ENCODE results near the gene PHF21A.
"Not testable (repeated sequence)": the region's sequence is repeated elsewhere in the genome, so short reads cannot be mapped to it uniquely, and the experiment has no call there.

The PHF21A gene

DNA sequence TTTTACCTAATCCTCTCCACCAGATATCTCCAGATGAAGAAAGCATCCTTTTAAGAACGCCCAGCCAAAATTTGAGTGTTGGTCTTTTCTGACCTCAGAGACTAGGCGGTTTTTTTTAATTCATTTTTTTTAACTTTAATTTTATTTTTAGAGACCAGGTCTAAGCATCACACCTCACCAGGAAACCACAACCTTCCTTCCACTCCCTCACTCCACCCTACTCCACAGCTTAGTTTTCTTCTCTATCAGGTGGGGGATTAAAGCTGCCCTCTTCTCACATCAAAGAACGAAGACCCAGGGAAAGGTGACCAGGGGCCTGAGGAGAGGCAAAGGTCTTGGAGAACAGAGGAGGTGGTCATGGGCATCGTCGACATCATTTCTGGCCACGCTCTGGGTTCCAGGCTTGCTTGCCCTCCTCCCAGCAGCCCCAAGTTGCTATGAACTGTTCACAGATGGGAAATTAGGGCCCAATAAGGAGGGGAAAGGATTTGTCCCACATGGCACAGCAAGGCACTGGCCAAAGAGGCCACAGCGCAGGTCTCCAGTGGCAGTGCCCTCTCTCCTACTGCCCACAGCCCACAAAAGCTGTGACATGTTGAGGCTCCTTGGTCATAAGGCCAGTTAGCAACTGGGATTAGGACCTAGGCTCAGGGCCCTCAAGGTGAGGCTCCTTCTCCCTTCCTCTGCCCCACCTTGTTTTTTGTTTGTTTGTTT lies 202.1 kb downstream of the PHF21A start:
- DNase-seq, result no peak

DNA sequence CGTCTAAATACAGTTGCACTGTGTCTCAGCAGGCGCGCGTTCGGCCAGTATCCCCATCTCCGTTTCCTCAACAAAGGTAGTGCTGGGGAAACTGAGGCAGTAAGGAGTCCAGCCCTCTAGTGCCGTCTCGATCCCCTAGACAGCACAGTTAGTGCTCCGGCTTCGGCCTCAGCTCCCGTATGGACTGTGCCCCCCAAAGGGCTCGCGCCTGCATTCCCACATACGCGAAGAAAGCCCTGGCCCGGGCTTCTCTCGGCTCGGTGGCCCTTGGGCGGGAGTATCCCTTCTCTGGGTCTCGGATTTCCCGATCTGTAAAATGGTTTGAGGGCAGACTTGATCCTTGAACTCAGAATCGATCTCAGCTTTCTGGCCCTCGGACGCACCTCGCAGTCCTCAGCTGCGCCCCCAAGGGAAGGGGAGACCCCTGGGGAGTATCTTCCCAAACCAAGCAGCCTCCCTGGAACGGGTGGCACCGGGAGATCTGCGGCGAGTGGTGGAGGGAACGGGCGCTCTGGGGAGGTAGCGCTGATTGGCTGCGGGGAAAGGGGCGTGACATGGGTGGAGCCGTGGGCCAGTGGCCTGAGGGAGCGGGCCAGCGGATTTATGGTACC lies 202.8 kb downstream of the PHF21A start:
- peak; percentile 65 for DNase-seq

DNA sequence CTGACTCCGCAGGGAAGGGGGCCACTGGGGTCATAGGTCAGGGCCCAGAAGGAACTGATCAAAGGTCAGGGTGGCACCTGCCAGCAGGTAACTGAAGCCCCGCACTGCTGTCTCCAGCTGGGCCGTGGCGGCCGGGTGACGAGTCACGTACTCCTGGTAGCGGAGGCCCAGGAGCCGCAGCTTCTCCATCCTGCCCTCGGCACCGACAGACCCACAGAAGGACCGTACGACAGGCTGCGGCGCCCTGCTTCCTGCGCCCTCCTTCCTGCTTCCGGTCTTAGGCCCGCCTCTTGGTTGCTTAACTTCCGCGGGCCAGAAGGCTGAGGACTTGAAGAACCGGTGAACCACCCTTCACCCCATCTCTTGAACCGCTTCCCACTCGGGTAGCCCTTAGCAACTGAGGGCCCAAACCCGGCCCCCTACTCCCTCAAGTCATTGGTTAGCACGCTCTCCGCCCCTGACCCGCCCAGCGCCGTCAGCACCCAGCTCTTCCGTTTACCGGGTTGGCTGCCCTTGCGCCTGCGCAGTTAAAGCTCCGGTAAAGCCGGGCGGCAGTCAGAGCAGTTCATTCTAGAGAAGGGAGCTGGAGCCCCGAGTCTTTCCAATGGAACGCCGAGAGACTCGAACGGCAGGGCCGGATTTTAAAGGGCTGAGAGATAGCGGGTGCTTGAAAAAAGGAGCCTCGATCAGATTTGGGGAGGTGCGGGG lies 203.5 kb downstream of the PHF21A start, which contains the start of gene PEX16:
PEX16 (minus strand) TSS at position 255 of the 708 bp plus-strand sequence; CDS start at position 189, 66 bp downstream.
- peak; percentile 98 for DNase-seq

DNA sequence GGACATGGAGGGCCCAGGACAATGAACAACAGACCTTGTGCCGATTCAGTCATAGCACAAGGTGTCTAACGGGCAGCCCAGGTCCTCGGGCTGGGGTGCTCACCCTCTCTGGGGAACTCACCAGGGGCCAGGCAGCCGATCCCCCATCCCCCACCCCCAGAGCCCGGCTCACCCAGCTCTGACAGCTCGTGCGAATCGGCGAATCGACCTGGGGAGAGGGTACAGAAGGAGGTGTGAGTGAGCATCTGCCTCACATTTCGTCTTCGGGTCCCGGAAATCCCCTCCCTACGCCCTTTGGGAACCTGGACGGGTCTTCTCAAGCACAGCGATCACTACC lies 204.0 kb downstream of the PHF21A start:
- no peak for DNase-seq

DNA sequence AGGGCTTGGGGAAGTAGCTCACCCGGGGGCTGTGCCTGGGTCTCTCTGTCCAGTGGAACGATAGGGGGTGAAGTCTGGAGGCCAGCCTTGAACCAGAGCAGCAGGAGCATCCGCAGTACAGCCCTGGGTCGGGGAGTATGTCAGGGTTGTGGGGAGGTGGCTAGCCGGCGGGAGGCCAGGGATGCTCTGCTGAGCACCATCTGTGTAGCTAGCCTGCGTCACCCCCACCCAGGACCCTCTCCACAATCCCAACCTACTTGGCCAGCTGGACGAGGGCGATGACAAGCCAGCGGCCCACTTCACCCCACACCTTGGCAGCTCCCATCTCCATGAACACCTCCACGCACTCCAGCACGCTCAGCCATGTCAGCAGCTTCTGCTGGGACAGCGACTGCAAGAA lies 205.8 kb downstream of the PHF21A start:
- no peak for DNase-seq

DNA sequence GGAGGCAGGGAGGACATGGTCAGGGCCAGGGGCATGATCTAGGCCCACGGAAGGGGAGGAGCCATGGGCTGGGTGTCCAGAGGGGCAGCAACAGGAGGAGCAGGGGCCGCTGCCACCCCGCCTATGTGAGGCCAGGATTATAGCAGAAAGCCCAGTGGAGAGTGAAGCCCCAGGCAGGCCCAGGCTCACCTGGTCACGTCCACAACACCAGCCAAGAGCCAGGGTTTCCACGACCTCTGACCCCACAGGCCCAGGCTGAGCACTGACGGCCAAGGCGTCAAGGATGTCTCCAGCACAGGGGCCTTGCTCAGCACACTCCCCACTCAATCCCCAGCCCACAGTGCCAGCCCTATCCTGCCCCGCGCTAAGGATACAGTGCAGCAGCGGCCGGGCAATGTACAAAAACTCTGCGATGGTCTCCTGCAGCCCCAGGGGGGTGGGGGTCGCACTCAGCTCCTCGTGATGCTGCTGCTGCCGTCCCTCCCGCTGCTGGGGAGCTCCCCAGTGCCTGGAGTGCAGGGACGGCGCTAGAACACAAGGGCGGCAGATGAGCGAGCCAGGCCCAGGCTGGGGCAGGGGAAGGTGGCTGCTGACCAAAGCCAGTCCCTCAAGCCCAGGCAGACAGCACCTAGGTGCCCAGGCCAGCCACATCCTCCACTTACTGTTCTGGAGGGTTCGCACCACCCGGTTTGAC lies 207.2 kb downstream of the PHF21A start:
- no peak for DNase-seq

DNA sequence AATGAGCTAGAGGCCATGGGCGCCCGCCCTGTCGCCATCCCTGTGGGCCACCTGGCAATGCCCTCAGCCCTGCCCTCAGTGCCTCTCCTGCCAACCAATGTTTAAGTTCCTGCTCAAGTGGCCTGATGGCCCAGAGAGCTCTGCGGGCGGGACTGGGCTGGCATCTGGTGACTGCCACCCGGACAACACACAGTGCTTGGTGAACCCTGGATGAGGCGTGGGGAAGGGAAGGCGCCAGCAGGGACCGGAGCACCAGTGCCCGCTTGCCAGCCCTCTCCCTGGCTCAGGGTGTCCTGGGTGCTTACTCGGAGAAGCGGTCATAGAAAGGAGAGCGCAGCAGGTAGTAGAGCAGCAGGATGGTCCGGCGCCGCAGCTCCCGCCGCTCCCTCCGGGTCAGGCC lies 207.7 kb downstream of the PHF21A start:
- DNase-seq, result no peak

DNA sequence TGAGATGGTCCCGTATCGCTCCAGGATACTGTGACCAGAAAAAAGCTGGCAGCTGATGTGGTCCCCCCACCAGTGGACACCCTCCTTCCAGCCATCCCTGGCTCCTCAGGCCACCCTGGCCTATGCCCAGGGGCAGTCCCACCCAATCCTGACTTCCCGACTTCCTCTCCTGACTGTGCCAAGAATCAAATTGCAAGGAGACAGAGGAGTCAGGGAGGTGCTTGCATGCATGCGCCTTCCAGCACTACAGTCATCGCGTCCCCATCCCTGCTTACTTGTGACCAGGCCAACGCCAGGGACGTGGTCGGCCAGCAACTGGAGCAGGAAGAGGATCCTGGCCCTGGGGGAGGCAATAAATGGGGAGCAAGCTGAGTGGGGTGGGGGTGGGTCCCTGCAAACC lies 210.6 kb downstream of the PHF21A start:
- no peak for DNase-seq

DNA sequence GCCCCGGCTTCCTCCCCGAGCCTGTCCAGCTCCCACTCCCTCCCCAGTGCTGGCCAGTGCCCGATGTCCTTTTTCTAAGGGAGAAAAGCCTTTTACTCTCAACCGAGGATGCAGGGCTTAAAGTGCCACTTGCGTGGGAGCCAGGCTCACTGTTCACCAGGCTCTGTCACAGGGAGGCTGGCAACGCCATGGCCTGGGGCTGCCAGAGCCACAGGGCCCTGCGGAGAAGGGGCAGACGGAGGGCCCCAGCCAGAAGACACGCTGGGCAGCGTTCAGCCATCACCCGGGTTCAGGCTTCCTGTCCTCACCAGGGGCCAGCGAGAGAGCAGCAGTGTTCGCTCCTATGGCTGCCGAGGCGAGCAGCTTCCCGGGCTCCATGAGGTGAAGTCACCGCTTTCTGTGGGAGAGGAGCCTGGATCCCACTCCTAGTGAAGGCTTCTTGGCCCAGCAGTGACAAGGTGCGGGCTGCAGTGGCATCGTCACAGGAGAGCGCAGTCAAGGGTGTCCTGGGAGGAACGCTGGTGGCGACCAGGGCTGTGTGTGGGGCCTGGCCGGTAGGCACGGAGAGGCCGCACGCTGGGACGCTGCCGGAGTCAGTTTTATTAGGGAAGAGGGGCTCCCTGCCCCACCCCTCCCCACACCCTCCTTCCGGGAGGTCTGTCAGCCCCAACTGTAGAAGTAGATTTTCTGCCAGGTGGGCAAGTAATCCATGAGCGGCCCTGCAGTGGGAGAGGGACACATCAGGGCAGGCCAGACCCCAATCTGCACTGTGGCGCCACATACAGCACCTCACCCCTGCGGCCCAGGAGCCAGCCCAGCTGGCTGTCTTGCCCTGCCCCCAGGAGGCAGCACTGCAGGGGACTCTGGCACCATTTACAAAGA lies 211.4 kb downstream of the PHF21A start:
- DNase-seq, result no peak

DNA sequence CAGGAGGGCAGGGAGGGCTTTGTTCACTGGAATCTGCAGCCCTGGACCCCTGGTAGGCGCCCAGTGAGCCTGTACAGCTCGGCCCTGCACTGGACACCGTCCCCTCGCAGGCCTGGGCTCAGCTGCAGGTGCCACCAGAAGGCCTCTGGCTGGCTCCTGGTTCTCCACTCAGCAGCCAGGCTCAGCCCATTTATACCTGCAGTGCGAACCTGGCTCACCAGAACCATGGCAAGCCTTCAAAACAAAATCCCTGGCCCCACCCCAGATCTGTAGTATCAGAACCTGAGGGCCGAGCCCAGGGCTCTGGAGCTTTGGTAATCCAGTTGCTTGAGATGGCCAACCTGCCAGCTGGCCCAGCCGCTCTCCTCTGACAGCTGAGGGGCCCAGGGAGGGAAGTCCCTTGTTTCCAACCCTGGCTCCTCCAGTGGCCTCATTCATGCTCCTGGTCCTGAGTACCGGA lies 213.3 kb downstream of the PHF21A start:
- no peak for DNase-seq

DNA sequence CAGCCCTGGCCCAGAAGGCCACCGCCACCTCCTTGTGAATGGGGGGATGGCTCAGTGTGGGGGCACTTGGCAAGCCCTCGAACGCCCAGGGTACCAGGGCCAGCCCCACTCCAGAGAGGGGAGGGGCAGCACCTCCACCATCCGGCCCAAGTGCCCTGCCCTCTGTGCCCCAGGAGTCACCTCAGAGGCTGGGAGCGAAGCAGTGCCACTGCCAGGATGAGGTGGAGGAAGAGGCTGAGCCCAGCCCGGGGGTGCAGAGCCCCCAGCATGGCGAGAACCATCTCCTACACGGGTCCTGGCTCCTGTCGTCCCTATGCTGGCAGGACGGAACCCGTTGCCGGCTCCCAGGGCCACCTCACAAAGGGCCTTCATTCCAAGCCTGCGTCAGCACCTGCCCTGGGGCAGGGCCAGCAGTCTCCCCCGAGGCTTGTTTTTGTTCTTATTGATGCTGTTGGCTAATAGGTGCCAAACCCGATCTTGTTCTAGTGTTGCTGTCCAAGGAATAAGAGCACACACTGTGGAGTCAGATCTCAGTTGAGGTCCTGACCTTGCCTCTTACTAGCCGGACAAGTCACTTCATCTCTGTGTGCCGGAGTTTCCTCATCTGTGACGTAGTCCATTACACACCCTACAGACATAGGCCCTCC lies 214.2 kb downstream of the PHF21A start, which contains the start of gene FREY1:
FREY1 (minus strand) TSS at position 307 of the 647 bp plus-strand sequence; CDS start at position 281, 26 bp downstream.
- DNase-seq, result no peak

DNA sequence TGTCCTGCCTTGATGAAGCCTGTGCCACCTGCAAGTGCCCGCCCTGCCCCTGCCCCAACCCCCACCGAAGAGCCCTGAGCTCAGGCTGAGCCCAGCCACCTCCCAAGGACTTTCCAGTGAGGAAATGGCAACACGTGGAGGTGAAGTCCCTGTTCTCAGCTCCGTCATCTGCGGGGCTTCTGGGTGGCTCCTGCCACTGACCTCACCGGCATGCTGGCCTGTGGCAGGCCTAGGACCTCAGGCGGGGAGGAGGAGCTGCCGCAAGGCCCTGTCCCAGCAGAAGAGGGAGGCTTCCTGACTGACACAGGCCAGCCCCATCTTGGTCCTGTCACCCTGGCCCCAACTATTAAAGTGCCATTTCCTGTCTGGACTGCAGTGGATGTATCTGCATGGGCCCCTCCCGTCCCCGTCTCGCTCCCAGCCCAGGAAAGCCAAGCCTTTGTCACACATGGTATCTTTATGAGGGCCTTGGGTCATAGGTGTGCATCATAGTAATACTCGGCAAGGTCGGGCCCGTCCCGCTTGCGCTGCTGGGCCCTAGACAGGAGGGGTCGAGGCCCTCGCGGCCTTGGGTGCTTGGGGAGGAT lies 215.1 kb downstream of the PHF21A start:
- DNase-seq, result no peak

DNA sequence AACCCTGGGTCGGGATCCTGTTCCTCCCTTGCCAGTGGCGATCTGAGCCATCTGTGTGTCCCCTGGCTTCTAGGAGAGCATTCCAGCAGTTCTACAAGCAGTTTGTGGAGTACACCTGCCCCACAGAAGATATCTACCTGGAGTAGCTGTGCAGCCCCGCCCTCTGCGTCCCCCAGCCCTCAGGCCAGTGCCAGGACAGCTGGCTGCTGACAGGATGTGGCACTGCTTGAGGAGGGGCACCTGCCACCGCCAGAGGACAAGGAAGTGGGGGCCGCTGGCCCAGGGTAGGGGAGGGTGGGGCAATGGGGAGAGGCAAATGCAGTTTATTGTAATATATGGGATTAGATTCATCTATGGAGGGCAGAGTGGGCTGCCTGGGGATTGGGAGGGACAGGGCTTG lies 215.7 kb downstream of the PHF21A start:
- DNase-seq, result not testable (repeated sequence)

DNA sequence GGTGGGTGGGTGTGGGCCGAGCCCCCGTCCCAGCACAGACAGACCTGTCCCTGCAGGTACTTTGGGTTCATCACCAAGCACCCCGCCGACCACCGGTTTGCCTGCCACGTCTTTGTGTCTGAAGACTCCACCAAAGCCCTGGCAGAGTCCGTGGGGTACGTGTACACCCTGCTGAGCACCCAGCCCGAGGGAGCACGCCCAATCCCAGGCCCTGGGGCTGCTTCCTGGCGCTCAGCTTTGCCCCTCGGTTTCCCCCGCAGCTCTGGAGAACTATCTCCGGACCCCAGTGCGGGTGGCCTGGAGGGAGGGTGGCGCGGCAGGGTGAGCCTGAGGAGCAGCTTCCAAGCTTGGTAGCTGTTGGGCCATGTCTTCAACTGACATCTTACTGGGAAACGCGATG lies 216.2 kb downstream of the PHF21A start:
- no peak for DNase-seq

DNA sequence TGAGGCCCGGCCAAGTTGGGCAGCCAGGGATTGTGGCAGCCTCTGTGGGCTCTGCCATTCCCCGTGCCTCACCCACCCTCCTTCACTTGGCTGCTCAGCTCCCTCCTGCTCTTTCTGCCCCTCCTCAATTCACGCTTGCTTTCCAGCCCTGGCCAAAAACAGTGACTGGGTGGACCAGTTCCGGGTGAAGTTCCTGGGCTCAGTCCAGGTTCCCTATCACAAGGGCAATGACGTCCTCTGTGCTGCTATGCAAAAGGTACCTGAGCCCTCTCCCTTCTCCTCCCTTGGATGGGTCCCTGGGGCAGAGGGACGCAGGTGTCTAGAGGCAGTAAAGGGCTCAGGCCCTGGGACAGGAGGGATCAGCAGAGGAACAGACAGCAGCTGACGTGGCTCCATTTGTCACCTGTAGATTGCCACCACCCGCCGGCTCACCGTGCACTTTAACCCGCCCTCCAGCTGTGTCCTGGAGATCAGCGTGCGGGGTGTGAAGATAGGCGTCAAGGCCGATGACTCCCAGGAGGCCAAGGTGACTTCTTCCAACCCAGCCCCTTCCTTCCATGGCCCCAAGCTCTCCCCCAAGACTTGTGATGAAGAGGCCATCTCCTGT lies 216.8 kb downstream of the PHF21A start:
- DNase-seq, result no peak

DNA sequence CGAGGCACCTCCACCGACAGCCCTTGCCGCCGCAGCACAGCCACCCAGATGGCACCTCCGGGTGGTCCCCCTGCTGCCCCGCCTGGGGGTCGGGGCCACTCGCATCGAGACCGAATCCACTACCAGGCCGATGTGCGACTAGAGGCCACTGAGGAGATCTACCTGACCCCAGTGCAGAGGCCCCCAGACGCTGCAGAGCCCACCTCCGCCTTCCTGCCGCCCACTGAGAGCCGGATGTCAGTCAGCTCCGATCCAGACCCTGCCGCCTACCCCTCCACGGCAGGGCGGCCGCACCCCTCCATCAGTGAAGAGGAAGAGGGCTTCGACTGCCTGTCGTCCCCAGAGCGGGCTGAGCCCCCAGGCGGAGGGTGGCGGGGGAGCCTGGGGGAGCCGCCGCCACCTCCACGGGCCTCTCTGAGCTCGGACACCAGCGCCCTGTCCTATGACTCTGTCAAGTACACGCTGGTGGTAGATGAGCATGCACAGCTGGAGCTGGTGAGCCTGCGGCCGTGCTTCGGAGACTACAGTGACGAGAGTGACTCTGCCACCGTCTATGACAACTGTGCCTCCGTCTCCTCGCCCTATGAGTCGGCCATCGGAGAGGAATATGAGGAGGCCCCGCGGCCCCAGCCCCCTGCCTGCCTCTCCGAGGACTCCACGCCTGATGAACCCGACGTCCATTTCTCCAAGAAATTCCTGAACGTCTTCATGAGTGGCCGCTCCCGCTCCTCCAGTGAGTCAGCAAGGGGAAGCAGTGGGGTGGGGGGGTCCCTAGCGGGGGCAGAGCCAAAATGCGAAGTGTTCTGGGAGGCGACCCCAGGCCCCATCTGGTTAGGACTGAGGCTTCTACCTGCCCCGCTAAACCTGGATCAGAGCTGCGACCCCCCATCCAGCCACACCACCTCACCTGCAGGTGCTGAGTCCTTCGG lies 218.5 kb downstream of the PHF21A start:
- DNase-seq, result no peak

DNA sequence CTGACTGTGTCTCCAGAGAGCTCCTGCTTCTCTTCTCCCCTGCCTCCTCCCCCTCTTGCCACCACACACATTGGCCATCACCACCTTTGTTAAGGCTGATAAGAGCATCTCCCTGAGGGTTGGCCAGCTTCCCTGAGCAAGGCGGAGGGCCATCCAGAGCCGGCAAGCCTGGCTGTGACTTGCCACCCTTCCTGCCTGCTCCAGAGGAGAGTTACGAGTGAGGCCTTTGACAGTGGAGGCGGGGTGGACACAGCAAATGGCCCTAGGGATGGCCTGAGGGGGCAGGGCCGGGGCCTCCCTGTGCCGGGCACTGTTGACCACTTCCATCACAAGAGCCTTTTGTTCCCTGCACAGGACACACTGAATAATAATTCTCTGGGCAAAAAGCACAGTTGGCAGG lies 219.6 kb downstream of the PHF21A start:
- no peak for DNase-seq

DNA sequence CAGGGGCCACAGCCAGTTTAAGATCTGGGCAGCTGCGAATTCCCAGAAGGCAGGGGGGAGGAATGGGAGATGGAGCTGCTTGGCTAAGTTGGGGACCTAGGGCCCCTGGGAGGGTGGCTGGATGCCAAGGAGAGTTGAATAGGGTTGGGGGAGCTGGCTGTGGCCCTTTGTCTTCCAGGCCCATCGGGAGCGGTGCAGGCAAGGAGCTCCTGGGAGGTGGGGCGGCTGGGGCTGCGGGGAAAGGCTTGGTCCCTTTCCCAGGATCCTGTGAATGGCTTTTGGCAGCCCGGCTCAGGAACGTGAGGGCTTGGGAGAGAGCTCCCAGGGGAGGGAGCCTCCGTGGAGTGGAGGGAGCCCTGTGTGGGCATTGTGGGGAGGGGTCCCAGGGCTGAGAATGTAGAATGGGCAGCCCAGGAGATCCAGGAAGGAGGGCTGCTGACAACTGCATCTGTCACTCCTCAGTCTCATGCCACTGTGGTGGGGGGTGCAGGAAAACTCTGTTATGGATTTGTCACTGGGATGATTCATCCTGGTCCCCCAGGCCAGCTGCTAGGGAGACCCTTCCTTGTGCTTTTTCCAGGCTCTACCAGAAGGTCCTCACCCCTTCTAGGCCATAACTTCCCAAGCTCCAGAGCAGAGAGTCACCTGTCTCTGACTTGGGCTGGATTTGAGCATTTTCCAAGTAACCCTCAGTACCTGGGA lies 220.2 kb downstream of the PHF21A start:
- no peak for DNase-seq

DNA sequence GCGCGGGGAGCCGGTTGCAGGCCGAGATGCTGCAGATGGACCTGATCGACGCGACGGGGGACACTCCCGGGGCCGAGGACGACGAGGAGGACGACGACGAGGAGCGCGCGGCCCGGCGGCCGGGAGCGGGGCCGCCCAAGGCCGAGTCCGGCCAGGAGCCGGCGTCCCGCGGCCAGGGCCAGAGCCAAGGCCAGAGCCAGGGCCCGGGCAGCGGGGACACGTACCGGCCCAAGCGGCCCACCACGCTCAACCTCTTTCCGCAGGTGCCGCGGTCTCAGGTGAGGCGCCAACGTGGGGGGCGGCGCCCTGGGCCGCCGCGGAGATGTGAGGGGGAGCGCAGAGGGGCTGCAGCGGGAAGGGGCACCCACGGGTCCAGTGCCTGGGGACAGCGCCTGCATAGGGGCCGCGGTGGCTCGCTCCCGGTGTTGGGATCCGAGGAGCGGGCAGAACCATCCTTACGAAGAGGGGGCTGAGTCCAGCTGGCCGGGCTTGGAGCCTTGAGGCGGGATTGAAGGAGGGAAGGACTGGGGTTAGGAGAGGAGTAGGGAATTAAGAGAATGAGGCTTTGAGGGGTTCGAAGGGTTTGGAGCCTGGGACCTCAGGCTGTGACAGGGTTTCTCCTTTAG lies 221.0 kb downstream of the PHF21A start:
- not testable (repeated sequence) for DNase-seq

Data from CD4-positive, alpha-beta T cell treated with Interleukin-21 for 1 hour (primary cell).